Nucleus accumbens (tissue), 56 donors: ENCODE data around the gene ZER1.
A peak's percentile ranks its signal among the peaks of the same experiment; 100 is the strongest.
"Not testable (repeated sequence)": the region's sequence is repeated elsewhere in the genome, so short reads cannot be mapped to it uniquely, and the experiment has no call there.

Source experiments
- DNase-seq, 56 donors: peaks; one replicate each; lab custom pipeline; 2025; lab: John Stamatoyannopoulos, UW

The ZER1 gene

DNA sequence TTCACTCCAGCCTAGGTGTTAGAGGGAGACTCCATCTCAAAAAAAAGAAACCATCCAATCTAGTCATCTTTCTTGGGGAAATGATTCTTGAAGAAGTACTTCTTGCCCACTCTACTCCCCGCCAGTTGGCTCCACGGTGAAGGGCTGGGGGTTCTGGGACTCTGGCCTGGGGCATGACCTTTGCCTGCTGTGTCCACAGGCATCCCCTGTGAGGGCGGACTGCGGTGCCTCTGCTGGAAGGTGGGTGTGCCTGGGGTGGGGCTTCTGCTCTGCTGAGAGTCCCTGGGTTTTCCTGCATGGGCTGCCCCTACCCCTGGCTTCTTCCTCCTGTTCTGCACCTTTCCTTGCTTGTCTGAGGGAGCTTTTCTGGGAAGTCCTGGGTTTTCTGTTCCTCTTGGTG lies 18.8 kb upstream of the ZER1 start:
- DNase-seq: no peak

DNA sequence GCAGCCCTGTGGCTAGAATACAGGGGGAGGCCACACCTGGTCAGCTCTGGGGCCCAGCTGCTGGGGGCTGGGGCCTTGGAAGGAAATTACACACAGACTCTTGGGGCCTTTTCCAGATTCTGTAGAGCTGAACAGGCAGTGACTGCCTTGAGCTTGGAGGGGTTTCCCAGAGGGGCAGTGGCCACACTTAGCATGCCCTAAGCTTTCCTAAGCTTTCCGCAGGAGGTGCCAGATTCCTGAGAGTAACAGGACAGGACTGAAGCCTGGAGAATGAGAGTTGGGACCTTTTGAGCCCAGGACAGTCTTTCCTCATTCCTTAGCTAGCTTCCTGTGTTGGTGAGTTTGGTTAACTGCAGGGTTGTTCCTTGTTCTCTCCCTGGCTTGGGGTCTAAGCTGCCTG lies 16.7 kb upstream of the ZER1 start:
- no peak for DNase-seq

DNA sequence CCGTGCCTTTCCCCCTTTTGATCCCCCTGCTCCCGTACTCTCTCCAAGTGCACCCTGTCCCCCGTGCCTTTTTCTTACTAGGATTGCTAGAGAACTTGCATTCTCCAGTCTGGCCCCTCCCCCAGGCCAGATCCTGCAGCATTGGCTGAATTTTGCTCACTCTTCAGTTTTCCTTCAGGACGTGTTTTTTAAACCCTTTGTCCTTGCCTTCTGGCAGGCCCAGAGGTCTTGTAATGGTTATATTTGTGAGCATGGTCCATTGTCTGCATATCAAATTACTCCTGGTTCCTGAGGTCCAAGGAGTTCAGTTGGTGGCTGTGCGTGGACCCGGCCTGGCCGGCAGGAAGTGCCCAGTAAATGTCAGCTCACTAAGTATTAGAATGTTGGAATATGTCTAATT lies 15.9 kb upstream of the ZER1 start:
- DNase-seq: peak in 8 of 56 donors; percentile 2 to 44 (median 16)

DNA sequence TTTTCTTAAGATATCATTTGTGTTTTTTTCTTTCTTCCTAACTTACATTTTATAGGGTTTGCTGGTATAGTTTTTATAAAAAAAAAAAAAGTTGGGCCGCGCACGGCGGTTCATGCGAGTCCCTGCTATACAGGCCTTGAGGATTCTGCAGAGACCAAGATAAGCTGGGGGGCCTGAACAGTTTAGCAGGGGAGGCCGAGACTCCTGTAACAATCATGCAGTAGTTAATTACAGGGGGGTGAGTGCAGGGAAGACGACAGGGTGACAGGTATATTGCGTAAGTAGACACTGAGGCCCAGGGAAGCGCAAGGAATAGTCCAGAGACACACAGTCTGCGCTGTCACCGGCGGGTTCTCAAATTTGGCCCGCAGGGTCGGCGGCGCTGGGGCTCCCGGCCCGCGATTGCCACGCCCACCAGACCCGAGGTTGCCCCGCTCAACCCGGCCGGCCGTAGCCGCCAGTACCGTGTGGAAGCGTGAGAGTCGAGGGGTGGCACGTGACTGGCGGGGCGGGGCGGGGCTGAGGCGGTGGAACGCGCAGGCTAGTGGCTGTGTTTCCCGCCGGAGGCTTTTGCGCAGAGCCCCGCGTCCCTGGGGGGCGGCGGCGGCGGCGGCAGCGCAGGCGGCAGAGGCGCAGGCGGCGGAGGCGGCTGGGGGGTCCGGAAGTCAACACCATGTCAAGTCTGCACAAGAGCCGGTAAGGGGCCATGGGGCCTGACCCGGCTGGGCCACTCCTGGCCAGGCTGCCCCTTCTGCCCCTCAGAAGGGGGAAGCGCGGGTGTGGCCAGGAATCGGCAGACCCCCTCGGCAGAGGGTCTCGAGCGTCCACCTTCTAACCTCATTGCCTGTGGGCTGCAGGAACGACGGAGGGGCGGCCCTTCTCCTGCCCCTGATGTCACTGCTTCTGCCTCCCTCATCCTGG lies 15.2 kb upstream of the ZER1 start, which contains the start of gene TBC1D13:
TBC1D13 (plus strand) TSS at position 573 of the 921 bp plus-strand sequence; CDS start at position 674, 101 bp downstream.
- peak in 55 of 56 donors; percentile 52 to 93 (median 85) for DNase-seq

DNA sequence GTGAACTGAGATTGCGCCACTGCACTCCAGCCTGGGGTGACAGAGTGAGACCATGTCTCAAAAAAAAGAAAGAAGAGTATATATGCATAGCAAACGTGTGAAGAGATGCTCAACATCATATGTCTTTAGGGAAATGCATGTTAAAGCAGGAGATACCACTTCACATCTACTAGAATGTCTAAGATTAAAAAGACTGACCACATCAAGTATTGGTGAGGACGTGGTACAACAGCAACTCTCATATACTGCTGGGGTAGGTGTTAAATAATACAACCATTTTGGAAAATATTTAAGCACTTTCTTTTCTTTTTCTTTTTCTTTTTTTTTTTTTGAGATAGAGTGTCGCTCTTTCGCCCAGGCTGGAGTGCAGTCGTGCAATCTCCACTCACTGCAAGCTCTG lies 13.7 kb upstream of the ZER1 start:
- DNase-seq: no peak

DNA sequence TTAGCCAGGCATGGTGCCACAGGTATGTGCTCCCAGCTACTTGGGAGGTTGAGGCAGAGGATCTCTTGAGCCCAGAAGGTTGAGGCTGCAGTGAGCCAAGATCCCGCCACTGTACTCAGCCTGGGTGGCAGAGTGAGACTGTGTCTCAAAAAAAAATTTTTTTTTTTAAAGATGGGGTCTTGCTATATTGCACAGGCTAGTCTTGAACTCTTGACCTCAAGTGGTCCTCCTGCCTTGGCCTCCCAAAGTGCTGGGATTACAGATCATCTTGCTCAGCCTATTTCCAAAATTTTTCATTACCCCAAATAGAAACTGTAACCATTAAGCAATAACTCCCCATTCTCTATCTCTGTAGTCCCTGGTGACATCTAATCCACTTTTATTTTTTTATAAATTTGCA lies 10.9 kb upstream of the ZER1 start:
- DNase-seq: no peak

DNA sequence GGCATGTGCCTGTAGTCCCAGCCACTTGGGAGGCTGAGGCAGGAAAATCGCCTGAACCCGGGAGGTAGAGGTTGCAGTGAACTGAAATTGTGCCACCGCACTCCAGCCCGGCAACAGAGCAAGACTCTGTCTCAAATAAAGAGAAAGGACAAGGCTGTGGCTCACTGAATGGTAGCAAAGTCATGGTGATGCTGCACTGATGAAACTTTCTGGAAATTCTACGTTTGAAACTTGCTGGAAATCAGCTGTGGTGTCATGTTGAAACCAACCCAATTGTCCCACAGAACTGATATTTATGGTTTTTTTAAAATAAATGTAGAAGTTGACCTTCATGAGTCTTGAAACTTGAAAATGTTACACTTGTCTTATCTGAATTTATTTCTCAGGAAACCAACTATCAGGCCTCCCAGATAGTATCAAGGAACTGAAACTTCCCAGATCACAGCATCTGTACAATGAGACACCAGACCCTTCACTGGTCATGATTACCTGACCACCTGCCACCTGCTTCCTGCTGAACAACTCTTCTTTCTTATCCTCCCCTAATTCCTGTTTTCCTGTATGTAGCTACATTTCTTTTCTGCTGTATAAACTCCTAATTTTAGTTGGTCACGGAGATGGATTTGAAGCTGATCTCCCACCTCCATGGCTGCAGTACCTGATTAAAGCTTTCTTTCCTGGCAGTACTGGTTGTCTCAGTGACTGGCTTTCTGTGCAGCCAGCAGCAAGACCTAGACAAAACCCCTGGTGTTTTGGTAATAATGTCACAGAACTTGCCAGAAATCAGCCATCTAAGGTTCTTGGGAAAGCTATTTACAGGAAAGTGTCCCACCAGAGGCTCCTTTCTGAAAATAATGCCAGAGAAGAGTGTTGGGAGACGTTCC lies 9.7 kb upstream of the ZER1 start:
- DNase-seq: no peak

DNA sequence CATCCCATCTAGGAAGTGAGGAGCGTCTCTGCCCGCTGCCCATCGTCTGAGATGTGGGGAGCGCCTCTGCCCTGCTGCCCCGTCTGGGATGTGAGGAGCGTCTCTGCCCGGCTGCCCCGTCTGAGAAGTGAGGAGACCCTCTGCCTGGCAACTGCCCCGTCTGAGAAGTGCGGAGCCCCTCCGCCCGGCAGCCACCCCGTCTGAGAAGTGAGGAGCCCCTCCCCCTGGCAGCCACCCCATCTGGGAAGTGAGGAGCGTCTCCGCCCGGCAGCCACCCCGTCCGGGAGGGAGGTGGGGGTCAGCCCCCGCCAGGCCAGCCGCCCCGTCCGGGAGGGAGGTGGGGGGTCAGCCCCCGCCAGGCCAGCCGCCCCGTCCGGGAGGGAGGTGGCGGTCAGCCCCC lies 8.4 kb upstream of the ZER1 start:
- not testable (repeated sequence) for DNase-seq

DNA sequence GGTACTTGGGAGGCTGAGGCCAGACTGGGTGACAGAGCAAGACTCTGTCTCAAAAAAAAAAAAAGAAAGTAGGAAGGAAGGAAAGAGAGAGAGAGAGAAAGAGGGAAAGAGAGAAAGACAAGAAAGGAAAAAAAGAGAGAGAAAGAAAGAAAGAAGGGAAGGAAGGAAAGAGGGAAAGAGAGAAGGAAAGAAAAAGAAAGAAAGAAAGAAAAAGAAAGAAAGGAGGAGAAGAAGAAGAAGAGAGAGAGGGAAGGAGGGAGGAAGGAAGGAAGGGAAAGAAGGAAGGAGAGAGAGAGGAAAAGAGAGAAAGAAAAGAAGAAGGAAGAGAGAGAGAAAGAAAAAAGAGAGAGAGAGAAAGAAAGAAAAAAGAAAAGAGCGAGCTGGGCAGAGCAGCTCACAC lies 3.1 kb upstream of the ZER1 start:
- DNase-seq: no peak

DNA sequence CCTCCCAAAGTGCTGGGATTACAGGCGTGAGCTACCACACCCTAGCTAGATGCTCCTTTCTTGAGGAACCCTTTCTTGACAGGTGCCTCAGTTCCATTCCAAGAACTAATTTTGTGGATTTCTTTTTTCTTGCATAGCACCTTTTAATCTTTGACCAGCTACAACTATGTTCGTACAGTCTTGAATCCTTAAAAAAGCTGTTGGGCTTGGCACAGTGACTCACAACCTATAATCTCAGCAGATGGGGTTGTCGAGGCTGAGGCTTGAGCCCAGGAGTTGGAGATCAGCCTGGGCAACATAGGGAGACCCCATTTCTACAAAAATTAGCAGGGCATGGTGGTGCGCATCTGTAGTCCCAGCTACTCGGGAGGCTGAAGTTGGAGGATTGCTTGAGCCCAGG lies 1.3 kb upstream of the ZER1 start:
- DNase-seq: no peak

DNA sequence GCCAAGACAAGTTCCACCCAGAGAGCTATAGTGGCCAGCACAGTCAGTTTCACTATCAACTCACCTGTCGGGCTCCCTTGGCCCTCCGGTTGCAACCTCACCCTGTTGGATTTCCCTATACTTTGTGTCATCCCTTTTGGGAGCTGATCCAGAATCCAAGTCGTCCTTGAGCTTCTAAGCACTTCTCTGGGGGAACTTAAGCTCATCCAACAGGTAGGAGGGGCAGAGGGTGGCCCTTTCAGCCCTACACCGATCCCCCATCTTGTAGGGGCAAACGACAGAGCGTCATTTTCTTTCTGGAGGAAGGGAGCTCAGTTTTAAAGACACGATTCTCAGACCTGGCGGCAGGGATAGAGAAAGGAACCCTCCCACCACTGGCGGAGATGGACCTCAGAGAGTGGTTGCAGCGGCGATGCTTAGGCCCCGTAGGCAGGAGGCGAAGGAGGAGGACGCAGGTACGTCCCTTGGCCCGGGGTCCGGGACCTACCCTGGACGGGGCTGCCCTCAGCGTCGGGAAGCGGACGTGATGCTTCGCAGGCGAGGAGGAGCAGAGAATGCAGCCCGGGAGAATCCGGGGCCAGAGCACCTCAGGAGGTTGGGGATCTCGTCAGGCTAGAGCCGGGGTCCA lies 519 bp downstream of the ZER1 start:
- peak in 7 of 56 donors; percentile 12 to 62 (median 51) for DNase-seq

DNA sequence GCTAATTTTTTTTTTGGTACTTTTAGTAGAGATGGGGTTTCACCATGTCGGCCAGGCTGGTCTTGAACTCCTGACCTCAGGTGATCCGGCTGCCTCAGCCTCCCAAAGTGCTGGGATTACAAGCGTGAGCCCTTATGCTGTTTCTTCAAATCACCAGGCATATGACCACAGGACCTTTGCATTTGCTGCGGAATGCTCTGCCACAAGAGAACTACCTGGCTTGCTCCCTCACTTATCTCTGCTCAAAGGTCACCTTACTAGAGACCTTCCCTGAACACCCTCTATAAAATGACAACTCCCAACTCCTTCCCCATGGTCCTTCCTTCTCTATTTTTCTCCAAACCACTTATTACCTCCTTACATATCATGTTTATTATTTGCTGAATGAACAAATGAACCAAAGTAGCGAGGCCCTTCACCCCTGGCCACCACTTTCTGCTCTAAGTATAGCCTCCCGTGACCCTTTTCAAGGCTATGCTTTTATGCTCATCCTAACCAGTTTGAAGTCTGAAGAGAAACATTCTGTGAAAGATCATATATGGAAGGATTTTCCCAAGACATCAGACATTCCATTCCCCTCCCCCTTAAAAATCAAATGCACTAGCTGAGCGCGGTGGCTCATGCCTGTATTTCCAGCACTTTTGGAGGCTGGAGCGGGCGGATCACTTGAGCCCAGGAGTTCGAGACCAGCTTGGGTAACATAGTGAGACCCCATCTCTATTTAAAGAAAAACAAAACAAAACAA lies 1.3 kb downstream of the ZER1 start:
- DNase-seq: no peak

DNA sequence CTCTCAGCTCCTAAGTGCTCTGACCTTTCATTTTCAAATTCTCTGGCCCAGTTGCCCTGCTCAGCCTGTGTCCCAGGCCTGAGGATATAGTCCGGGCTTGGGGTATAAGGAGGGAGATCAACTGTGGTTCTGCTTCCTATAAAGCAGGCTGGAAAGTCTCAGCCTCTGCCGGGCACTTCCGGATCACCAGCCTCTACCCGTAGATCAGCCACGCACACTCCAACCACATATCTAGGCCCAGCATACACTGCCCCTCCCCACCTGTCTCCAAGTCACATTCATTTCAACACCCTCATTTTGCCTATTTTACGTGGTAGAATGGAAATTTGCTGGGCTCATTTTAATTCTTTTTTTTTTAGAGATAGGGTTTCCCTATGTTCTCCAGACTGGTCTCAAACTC lies 3.1 kb downstream of the ZER1 start:
- DNase-seq: no peak

DNA sequence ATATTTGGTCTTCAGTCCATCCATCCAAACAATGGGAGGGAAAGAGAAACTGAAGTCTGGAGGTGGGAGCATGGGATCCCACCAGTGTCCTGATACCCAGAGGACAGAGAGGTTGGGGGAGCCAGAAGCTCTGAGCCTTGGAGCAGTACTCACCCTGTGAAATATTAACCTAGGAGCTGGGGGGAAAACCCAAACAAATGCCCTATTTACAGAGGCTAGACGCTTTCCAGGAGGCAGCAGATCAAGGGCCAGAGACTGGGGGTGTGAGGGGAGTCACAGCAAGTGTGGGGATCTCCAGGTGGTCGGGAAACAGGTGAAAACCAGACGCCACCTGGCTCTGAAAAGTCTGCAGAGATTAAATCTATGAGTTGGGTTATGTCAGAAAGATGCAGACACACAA lies 6.2 kb downstream of the ZER1 start:
- no peak for DNase-seq

DNA sequence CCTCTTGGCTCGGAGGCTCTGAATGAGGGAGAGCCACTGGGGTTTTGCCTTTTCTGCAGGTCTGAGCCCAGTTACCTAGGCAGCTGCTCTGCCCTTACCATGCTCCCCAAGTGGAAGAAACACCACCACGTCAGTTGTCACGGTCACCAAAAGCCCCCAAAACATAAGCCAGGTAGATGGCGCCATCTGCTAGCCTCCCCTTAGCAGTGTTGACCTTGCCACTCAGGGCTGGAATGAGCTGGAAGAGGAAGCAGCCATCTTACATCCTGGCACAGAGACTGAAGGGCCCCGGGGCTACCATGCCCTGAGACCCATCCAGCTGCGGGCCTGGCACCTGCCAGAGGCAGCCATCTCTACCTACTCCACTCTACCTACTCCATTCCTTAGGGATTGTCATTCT lies 7.4 kb downstream of the ZER1 start:
- no peak for DNase-seq

DNA sequence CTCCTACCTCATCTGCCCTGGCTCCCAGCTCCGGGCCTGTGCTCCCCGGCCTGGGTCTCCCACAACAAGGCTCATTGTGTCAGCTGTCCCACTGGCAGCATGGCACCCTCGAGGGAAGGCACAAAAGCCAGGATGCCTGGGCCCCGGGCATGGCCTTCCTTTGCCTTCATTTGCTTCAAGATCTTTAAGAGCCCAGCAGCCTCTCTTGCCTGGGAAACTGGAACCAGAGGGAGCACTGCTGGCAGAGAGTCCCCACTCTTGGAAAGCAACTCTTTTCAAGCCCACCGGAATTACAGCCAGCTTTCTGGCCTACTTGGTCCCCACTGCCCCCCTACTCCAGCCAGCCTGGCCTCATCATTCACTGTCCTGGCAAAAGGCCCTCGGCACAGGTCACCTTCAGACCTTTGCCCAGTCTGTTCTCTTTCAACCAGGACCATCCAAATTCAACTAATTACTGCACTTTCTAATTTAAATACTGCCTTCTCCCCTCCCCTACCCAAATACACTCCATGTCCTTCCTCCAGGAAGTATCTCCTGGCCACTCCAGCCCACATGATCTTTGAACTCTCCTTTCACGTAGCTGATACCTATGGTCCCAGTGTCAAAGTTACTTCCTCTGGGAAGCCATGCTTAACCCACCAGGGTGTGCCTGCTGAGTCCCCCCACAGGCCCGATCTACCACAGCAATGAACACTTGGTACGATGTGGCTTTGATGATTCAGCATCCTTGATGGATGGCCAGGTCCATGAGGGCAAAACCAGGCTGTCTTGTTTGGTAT lies 8.9 kb downstream of the ZER1 start:
- DNase-seq: peak in 8 of 56 donors; percentile 5 to 47 (median 28)

DNA sequence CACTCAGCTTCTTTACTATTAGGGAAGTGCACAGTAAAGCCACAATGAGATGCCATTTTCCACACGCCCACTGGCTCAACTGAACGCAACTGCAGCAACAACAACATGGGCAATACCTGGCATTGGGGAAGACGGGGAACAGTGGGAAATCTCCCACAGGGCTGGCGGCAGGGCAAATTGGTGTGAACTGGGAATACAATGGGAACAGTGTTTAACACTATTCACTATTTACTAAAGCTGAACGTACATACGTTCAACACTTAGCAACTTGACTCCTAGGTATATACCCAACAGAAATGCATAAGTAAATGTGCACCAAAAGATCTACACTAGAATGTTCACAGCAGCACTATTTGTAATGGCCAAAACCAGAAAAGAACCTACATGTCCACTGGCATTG lies 14.1 kb downstream of the ZER1 start:
- DNase-seq: no peak

DNA sequence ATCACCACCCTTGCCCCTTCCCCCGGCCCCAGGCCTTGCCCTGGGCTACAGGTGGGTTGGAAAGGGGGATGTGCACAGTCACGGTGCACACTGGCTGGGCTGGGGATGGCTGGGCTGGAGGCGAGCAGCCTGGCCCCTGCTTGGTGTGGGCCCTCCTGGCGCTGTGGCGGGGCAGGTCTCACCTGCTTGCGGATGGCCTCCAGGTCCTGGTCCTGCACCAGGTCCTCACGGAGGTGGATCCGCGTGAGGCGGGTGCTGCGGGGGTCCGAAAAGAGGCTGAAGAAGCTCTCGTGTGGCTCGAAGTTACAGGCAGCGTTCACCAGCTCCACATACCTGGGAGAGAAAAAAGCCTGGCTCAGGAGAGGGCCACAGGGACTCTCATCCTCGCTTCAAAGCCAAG lies 18.1 kb downstream of the ZER1 start:
- DNase-seq: no peak

DNA sequence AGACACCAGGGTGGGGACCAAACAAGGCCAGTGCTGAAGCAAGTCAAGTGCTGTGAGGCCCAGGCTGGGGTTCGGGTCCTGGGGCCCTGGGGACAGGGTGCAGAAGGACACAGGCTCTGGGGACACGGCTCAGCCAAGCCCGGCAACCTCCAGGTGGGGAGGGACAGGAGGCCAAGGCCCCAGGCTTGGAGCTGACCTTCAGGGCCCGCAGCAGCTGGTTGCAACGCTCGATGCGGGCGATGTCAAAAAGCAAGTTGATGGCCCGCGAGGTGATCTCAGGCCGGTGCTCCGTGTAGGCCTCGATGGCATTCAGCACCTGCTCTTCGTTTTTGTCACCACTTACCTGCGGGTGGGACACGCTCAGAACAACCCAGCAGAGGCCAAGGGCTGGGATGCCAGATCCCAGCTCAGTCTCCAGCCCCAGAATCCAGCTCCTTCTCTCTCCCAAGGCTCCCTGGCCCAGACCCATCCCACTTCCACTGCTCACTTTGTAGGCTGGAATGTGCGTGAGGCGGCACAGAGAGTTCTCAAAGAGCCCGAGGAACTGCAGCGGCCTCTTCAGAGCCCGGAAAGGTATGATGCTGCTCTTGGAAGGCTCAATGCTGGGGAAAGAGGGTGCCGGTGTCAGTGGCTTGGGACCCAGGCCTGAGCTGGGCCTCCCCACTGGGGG lies 20.7 kb downstream of the ZER1 start:
- no peak for DNase-seq
